ENCODE measurements around the gene KCNH1.

KCNH1 gene

DNA sequence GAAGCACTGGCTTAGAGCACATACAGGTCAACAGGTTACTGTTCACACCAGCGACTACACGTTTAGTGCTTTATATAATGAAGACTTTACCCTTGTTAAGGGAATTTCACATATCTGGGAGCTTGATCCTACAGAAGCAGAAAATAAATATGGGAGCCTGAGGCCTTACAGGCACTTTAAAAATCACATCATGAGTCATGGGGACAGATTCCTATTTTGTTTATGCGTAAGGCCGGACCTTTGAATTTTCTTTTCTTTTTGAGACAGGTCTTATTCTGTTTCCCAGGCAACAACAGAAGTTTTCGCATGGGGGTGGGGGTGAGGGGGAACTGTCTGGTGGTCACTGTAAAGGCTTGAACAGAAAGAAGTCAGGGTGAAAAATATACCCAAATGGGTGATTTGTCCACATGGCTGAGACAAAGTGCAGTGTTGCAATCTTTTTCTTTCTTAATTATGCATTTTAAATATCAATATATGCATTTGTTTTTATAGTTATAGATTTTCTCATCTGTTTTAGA is 276.7 kb downstream of the KCNH1 start:
- DNase-seq: no peak

- no peak for DNase-seq
Measured at GRCh38 chr1:210855440-210855839, 278.5 kb downstream of the KCNH1 start.

GRCh38 chr1:210853276-210853675 is 280.7 kb downstream of the KCNH1 start:
- no peak for DNase-seq

DNA sequence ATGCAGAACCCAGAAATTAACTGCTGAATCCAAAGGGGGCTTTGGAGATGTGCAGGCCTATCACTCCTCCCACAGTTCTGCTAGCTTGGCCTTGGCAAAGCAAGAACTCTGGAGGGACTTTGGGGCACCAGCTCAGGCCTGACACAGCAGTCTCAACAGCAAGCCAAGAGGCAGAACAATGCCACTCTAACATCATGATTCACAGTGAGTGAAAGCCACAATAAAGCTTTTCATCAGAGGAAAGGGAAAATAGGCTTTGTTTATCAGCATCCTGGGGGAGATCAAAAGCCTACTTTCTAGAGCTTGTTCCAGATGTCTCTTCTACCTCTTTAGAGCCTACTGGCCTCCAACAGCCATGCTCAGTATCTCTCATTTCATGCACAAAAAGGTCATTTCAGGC is 283.4 kb downstream of the KCNH1 start:
- DNase-seq: no peak

GRCh38 chr1:210848474-210848873 is 285.5 kb downstream of the KCNH1 start:
- no peak for DNase-seq

GRCh38 chr1:210841926-210842625 is 291.9 kb downstream of the KCNH1 start:
- no peak for DNase-seq

- DNase-seq: no peak
Measured at GRCh38 chr1:210830034-210831028, 303.6 kb downstream of the KCNH1 start.

DNA sequence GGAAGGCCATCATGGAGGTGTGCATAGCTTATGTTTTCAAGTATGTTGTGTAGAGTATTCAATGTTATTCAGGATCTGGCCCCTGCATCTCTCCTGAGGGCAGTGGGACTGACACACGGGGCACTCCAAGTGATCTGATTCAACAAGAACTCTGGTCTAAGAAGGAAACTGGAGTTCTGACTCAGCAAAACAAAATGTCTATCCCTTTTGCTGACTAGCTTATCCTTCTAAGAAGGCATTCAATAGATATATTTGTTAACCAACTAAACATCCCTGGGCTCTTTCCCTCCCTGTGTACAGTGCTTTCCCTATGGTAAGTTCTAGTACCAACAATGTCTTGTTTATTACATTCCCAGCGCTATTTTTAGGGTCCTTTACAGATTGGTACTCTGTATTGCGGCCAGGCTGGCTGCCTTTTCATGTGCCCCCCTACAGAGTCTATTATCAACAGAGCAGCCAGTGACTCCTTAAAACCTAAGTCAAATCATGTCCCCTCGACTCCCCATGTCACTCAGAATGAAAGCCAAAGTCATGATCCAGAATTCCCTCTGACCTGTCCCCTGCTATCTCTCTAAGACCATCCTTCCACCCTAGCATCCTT is 304.9 kb downstream of the KCNH1 start:
- no peak for DNase-seq

DNA sequence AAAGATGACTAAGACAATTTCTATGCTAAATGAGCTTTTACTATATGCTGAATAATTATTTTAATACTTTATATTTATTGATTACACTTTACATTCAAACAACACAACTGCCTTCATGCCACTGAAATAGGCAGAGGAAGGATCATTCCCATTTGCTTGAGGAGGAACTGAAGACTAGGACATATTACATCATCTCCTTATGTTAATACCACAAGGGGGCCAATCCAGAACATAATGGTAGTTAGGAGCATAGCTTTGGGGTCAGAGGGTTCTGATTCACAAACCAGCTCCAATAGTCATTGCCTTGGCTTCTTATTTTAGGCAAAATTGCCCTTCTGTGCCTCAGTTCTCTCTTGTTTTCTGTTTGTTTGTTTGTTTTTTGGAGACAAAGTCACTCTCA is 306.5 kb downstream of the KCNH1 start:
- DNase-seq: no peak

- no peak for DNase-seq
Measured at GRCh38 chr1:210826686-210827085, 307.3 kb downstream of the KCNH1 start.

- no peak for DNase-seq
Measured at GRCh38 chr1:210822932-210823331, 311.0 kb downstream of the KCNH1 start.

- DNase-seq: no peak
Measured at GRCh38 chr1:210822241-210822640, 311.7 kb downstream of the KCNH1 start.

- no peak for DNase-seq
Measured at GRCh38 chr1:210821615-210822014, 312.3 kb downstream of the KCNH1 start.

DNA sequence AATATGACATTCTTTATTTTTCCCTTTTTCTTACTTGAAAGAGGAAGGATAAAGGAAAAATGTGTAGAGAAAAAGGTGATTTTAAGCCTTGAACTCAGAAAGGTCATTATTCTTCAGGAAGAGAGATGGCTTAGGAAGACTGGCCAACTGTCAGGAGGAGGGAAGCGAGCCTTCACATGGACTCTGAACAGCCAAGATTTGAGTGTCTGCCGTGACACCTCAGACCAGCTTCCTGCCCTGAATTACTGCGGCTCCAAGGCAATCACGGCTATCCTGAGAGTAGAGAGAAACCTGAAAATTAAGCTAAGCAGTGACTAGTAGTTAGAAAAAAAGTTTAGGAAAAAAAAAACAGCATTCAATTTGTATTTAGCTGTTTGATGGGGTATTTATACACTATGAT is 314.7 kb downstream of the KCNH1 start:
- no peak for DNase-seq

- no peak for DNase-seq
Measured at GRCh38 chr1:210817385-210818275, 316.3 kb downstream of the KCNH1 start.

DNA sequence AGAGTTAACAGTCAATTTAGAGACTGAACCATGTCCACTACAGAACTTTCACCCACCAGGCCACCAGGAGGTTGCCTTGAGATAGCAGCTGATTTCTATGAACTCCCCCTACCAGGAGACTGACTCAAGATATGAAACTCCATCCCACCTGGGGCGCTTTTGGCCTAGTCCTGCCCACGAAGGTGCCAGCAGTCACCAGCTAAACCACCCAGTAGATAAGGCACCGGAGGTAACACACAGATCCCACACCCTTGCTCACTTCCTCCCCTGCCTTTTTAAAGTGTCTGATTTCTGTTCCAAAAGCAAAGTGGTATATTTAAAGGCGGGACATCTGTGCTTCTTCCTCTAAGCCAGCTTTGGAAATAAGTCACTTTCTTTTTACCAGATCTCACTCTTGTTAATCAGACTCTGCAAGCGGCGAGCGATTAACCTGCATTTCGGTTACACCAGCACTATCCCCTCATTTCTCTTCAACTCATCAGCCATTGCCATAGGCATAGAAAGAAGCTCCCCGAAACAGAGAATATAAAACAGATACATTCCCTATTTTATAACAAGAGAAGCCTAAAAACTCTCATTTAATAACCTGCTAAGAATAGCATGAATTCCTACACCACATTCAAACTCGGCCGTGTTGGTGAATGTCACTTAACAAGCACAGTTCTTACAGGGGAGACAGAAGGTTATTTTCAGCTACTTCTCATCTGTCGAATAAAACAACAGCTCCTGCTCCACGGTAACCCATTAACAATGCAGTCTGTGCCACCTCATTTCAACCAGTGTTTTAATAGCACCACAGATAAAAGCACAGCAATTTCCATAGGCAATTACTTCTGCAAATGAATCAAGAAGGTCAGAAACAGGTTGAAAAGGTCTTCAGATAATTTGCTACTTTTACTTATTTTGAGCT is 318.1 kb downstream of the KCNH1 start:
- DNase-seq: no peak

GRCh38 chr1:210814382-210815123 is 319.4 kb downstream of the KCNH1 start:
- DNase-seq: no peak

- no peak for DNase-seq
Measured at GRCh38 chr1:210801501-210801900, 332.4 kb downstream of the KCNH1 start.

DNA sequence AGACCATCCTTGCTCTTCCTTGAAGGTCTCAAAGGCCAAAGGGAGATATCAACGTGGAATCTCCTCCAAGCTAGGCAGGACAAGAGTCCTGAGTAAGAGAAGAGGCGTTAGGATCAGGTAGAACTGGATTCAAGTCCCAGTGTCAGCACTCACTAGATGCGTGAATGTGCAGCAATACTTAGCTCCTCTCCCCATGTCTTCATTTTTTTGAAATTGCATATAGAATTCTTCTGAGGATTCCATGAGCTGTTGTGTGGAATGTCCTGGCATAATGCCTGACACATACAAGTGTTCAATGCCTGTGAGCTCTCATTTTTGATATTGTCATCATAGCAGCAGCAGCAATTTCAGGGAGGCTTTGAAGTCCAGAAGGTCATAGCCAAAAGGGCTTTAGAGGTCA is 333.2 kb downstream of the KCNH1 start:
- no peak for DNase-seq

DNA sequence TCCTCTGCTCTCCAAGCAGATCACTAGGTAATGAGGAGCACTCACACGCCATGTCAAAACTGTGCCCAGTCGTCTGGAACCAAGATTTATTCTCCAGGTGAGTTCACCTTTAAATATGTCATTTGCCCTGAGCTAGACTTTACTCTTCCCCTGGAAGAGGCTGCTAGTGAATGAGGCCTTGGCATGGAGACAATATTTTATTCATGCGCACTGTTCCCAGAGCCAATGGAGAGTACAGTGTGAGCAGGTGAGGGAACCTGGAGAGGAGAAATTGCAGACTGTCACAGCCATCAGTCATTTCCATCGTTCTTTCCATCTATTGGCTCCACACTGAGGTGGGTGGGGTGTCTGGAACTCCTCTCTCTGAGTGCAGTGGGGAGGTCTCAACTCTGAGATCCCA is 333.6 kb downstream of the KCNH1 start:
- no peak for DNase-seq

Measured in inflammatory macrophage (primary cell).